GM18507 (cell line): ENCODE results near the gene ITGA5.
A peak's percentile ranks its signal among the peaks of the same experiment; 100 is the strongest.

ENCODE experiments used
- DNase-seq: peaks from one replicate; pipeline ENCODE4 v3.0.0; 2011; ENCODE audit warnings: low read depth; ENCODE audit not compliant: insufficient read length; ENCODE audit errors: extremely low spot score
- FAIRE-seq: peaks from 2 replicates; lab custom pipeline; 2011; peaks lifted over from hg19 to GRCh38; lab: Jason Lieb, UNC

The ITGA5 gene

DNA sequence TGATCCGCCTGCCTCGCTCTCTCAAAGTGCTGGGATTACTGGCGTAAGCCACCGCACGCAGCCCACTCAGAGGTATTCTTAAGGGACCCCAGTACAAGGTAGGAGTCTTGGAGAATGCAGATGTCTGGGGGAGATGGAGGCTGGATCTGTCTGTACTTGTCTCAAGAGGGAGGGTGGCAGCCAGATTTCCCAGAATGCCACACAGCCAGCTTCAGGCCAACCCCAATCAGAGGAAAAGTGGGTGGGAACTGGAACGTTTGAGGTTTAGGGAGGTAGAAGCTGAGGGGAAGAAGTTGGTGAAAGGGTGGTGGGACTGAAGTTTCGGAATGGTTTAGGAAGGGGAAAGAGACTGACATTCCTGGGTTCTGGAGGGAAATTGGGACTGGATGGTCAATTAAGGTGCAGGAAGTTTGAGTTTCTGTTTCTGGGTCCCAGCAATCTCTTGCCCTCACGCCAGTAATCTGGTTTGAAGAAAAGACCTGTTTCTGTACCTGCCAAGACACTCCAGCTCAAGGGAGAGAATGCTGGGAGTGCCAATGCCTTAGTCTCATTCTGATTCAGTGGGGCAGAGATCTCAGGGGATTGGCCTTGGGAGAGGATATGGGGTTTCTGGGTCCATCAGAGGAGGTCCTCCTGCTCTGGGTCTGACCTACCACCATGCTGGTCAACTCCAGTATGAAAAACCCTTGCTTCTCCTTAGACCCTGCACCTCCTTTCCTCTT, 26.4 kb downstream of the ITGA5 start:
- no peak for DNase-seq
- FAIRE-seq = no peak

DNA sequence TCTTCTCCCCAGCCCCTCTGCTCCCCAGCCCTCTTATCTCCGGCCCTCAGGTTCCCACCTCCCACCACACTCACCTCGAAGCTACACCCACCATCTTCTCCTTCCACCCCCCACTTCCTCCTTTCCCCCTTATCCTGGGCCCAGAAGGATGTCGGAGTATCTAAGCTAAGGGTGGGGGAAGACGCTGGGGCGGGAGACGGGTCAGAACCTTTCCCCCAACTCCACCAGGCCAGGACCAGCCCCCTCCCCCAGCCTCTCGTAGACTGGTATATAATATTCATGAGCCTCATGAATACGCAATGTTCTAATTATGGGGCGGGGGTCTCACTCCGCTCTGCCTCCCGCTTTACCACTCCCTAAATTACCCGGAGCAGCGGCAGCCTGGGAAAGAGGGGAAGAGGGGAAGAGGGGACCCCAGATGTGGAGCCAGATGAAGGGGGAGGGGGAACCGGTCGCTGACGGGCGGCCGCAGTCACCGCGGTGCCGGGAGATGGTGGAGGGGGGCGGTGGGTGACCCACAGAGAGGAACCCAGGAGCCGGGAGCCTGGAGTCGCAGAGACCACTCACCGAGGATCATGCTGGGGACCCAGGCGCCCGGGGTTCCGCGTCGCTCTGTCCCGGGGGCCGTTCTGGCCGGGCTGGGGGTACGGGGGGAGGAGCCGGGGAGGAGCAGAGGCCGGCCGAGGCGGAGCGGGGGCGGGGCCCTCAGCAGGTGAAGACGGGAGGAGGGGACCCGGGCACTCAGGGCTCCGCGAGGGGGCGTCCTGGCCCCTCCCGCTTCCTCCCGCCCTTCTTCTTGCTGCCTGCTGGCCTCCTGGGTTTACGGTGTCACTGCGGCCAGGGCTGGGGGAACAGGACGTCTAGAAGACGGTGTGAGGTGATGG, 28.2 kb downstream of the ITGA5 start:
- peak; percentile 67 for DNase-seq
- FAIRE-seq = no peak

DNA sequence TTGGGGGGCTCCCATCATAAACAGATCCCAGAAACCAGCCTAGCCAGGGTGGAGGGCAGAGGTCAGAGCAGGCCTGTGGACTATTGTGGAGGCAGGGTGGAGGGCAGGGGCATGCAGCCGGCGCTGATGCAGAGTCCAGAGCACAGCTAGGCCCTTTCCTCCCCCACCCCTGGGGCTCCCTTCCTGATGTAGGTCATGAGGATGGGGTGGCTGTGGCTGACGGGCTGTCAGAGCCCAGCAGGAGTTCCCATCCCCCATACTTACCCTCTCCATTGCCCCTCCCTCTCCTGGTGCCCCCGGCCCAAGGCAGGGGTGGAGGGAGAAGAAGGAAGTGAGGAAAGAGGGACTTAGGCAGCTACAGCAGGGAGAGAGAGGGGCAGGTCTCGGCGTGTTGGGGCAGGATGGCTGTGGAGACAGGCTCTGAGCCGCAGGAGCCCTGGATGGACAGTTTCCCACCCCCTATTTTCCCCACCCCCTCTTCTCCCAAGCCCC, 28.8 kb downstream of the ITGA5 start:
- no peak for FAIRE-seq
- DNase-seq = no peak

DNA sequence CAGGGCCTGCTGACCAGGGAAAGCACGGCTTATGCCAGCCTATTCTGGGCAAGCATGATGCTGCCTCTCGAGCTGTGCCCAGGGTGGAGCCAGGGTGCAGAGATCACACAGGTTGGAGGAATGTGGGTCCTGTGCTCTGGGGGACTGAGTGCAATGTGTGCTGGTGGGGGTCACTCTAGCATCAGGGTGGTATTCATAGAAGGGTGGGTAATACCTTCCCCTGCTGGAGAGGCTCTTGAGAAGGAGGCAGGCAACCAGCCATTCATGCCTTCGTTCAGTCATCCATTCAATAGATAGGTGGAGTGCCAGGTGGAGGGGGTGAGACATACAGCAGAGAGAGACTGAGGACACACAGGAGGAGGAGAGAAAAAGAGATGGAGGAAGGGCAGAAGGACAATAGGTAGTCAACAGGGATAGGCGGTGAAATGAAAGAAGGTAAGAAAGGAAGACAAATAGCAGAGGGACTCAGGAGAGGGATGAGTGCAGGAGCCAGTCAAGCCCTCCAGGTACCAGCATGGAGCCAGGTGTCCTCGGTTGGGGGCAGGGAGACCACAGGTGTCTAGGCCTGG, 29.4 kb downstream of the ITGA5 start:
- FAIRE-seq = no peak
- DNase-seq = no peak

DNA sequence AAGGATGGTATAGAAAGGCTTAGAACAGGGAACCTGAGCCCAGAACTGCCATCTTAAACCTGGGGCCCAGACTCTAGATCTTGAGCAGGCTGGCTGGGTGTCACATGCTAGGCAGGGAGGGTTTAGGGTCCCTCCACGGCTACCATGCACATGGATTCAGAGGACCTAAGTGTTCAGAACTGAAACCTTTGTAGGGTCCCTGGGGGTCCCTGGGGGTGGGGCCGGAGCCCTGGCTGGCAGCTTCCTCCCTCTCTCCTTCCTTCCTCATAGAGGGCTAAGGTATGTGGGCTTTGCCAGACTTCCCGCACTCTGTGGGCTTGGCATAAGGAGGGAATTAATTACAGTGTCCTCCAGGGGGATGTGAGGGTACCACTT, 29.9 kb downstream of the ITGA5 start:
- no peak for DNase-seq

DNA sequence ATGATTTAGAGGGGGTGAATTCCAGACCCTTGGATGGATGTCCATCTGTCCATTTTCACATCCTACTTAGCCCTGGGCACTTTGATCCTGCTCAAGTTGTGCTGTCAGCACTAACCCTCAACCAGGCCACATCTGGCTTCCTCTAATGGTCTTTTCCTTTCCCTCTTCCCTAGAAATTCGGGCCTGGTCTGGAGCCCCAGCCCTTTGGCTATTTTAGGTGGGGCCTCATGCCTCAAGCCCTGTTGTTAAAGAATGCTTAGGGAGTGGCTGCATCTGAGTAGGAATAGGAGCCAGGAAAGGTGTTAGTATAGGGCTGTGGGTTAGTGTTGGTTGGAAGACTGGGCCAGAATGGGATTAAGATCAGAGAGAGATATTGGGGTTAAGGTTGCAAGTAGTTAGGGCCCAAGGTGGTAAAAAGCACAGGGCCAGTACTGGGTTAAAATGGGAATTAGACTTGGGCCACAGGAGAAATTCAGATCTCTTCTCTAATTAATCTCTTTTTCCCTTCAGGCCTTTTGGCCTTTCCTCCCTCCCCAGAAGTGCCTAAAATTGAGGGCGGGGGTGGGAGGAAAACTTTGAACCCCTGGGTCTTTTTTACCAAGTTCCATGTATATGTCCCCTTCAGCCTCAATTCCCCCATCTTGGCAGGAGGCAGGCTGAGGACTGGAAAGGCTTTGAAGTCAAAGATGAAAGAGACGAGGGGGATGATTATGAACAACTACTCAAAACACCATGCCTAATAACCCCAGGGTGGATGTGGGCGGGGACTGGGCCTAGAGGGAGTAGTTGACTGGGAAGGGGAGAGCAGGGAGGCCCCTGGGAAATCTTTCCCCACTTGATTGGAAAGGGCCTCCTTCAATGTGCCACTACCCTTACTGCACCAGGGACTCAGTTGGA, 30.6 kb downstream of the ITGA5 start:
- no peak for FAIRE-seq
- no peak for DNase-seq

More for the DNA sequence above, 29.9 kb downstream of the ITGA5 start:
- FAIRE-seq = no peak

DNA sequence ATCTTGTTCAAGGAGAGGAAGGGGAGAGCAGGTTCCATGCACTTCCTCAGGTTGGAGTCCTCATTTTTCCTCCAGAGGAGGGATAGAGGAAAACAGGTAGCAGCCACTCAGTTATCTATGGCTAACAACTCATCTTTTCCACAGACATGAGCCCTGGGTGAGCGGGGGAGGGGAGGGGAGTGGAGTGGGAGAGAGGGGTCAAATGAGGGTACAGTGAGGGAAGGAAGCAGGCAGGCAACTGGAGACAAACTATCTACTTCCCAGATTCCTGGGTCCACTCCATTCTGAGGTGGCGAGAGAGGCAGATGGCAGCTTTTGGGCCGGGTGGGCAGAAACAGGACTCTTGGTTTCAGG, 32.0 kb downstream of the ITGA5 start:
- FAIRE-seq (no peak), DNase-seq (no peak)

DNA sequence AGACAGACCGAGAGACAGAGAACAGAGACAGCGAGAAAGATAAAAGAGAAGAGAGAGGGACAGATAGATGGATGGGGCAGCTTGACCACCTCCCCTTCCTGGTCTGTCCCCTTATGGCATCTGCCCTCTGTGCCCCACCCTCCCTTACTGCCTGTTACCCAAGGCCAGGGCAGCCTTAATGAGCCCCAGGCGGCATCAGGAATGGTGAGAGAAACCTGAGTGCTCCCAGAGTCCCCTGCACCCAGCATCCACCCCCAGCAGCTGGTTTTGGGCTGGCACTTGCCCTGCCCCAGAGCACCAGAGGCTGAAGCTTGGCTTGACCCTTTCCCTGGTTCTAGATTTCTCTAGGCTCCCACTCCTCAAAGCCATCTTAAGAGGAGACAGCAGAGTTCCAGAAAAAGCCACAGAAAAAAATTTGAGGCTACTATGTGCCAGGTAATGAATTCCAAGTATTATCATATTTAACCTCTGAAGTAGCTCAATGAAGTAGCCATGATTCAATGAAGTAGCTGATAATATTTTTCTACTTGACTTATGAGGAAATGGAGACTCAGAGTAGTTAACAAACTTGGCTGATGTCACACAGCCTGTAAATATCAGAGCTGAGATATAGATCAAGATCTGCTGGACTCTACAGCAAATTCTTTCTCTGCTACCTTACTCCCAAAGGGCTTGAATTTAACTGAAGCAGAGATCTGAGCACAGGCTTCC, 32.5 kb downstream of the ITGA5 start:
- no peak for DNase-seq
- no peak for FAIRE-seq

DNA sequence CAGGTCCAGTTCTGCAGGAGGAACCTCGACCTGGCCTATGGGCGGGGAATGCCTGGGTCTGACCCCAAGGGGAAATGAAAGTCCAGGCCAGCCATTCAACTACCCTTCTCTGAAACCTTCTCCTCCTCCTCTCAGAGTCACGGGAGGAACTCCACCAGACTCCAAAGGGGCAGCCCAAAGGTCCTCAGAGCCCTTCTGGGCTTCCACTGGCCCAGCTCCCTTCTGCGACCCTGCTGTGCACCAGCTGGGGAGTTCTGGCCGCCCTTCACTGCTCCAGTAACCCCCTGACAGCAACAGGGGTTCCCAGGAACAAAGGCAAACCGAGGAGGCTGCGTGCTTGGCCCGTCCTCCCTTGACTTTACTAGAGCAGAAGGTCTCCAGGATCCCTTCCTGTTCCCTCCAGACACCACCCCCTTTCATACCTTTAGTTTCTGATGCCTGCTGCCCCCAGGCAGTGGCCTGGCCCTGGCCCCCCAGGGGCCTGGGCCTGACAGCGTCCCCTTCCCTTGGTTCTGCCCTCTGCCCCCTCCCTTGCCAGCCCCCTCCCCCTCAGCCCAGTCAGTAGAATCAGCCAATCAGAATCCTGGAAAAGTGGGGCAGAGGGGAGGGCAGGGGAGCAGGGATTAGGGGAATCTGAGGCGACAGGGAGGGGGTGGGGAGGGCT, 33.7 kb downstream of the ITGA5 start:
- FAIRE-seq (peak; percentile 76), DNase-seq (no peak)

DNA sequence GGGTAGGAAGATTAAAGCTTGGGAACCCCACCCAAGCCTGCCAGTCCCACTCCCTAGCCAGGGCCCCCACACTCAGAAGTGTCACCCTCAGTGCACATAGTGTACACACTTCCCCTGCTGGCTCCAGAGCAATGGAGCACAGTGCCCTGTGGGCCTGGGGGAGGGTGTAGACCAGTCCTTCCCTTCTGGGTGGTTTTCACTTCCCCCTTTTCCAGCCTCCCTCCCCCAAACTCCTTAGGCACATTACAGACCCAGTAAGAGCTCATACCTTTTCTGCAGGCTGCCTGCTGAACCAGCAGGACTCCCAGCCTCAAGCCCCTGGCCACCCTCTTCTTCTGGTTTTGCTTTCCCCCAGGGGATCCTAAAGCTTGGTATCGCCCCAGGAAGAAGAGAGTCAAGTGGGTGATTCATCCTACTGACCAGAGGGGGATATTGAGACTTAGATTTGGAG, 34.5 kb downstream of the ITGA5 start, which contains the start of gene ZNF385A:
Gene ZNF385A, minus strand, starts transcription at position 143 of the 451 bp plus-strand sequence. CDS start 219 bp downstream, outside the sequence.
- DNase-seq (no peak), FAIRE-seq (no peak)

DNA sequence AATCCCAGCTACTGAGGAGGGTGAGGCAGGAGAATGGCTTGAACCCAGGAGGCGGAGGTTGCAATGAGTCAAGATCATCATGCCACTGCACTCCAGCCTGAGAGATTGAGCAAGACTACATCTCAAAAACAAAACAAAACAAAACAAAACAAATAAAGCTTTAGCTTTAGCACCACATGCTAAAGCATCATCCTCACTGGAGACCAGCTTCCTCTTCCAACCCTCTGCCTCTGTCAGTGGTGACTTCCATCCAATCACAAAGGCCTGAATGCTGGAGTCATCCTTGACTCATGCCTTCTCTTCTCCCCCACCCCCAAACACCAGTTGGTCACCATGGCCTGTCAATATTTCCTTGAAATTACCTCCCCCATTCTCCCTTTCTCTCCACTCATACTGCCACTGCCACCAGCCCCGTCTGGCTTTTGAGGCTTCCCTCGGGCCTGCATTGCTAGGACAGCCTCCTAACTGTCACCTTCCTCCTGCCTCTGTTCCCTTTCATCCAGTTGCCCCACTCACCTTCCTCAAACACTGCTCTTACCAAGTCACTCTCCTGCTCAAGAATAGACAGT, 35.9 kb downstream of the ITGA5 start:
- DNase-seq (no peak), FAIRE-seq (no peak)

DNA sequence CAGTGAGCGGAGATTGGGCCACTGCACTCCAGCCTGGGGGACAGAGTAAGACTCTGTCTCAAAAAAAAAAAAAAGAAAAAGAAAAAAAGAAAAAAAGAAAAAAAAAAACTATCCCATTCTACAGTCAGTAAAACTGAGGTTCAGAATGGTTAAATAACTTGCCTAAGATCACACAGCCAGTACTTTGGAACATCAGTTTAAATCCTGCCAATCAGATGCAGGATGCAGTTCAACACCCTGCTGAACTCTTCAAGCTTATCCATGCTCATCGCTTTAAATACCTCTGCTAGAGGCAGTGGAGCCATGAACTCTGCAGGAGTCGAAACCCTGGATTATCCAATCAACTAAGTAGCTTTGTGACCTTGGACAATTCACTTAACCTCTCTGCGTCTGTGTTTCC, 37.9 kb downstream of the ITGA5 start:
- DNase-seq (no peak), FAIRE-seq (no peak)

DNA sequence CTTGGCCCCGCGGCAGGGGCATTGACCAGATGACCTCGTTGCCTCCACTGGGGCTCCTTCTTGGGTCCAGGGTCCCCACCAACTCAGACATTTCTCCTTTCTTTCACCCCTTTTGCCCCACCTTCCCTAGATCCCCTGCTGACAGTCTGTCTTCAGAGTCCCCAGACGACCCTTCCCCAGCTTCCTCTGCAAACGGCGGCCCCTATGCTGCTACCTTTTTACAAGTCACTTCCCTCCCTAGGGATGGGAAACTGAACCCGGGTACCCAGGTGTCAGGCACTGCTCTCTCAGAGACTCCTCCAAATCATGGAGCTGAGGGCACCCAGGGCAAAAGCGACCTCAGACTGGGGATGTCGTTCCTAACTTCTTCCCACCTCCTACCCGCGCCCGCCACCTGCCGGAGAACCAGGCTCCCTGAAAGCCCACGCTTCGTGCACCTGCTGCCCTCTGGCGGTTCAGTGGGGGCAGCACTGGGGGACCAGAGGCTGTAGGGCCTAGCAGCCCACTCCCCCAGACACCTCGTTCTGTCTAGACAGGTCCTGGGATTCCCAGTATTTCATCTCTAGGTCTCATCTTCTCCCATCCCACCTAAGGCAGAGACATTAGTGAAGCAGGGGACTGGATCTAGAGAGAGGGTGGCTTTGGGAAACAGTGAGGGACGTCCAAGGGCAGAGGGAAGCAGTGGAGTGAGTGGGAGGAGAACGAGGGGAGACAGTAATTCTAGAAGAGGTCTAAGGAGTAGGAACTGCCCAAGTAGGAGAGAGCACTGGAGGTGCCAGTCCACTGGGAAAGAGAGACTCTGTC, 39.5 kb downstream of the ITGA5 start:
- peak; percentile 84 for FAIRE-seq
- DNase-seq = peak; percentile 77

DNA sequence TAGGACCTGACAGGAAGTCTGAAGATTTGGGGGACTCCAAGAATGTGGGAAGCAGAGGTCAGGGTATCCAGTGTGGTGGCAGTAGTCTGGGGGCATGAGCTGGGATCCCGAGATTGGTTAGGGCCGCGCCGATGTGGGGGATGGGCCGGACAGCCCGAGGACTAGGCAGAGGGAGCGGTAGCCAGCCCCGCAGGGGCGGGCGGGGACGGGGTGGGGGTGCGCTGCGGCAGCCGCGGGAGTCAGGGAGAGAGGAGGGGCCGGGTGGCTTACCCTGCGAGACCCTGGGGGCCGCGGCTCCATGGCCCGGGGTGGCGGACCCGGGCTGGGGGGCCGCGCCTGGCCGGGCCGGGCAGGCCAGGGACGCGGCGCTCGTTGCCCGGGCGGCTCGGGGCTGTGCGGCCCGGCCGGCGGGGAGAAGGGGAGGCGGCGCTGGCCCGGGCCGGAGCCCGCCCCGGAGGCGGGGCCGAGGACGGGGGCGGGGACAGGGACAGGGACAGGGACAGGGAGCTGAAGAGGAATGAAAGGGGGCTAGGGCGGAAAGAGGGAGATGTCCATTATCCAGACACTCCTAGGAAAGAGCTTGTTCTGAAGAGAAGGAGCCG, 40.2 kb downstream of the ITGA5 start:
- DNase-seq = no peak

DNA sequence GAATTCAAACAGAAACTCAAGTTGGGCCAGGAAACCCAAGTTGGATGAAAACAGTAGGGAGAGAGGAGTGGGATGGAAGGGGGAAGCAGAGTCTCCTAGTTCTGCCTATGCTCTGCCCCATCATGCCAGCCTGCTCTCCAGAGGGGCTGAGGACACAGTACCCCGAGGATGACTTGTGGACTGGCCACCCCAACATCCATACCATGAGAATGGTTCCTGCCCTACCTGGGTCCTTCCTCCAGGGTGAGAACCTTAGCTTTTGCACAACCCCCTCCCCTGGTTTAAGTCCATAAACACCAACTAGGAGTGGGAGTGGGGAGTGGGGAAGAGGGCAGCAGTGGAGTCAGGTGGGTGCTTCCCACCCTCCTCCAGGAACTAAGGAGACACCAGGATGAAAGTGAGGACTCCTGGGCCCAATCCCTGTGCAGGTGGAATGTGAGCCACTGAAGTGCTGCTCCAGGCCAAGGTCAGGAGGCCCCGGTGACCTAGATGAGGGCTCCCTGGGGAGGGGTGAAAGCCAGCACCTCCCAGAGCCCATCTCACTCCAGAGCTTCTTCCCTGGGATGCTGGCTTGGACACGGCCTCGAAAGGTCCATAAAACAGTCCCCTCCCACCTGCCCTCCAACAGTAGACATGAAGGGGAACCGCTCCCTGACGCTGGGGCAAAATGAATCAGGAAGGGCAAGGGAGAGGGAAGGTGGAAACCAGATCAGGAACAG, 41.1 kb downstream of the ITGA5 start:
- DNase-seq = no peak
- no peak for FAIRE-seq

More for the DNA sequence above, 40.2 kb downstream of the ITGA5 start:
- FAIRE-seq = no peak

DNA sequence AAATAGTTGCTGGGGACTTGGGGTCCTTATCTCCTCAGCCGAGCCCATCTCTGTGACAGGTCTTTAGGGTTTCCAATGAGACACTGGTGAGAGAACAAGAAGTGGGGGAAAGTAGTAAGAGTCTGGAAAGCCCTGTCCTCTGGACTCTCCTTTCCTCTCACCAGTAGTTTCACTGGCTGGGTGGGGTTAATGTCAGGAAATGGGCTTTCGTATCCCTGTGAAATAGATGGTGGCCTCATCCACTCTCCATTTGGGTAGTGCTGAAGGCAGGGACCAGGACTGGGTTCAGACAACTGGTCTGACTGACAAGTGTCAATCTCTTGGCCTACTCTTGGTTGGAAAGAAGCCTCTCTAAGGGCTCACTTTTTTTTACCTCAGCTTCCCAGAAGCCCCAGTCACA, 42.1 kb downstream of the ITGA5 start:
- no peak for FAIRE-seq
- DNase-seq = no peak
